SIG-M5 treated with dmso at 0.1 percent for 504 hours (cell line): ENCODE measurements around the gene USPL1.
A peak's percentile ranks its signal among the peaks of the same experiment; 100 is the strongest.
"Not testable (repeated sequence)": the region's sequence is repeated elsewhere in the genome, so short reads cannot be mapped to it uniquely, and the experiment has no call there.

ENCODE experiments used
- DNase-seq: peaks from one replicate; lab custom pipeline; 2025; ENCODE audit not compliant: unreplicated experiment; lab: John Stamatoyannopoulos, UW

USPL1 gene

DNA sequence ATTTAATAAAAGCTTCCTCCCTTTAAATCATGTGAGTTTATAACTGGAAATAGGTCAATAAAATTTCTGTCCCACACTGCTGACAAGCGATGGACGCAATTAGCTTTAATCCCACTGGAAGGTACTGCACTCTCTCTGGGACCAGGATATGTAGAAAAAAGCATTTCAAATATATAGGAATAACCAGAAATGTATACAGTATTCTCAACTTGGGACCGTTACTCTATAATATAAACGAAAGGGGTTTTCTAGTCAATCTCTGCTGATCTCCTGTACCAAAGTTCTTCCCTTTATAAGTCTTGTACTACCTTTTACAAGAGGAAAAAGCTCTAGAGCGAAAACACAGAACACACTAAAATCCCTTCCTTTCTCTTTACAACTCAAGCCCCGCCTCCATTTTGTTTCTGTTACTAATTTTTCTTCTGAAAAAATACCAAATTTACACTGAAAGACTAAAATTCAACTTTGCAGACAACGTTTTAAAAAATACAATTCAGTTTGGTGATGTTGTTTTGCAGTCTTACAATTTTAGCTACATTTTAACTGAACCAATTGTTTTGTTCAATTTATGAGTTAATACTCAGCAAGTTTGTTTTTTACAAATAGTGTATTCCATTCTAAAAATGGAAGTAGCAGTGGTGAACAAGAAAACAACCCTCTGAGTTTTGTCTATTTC is 1.7 kb upstream of the USPL1 start:
- peak; percentile 43 for DNase-seq

DNA sequence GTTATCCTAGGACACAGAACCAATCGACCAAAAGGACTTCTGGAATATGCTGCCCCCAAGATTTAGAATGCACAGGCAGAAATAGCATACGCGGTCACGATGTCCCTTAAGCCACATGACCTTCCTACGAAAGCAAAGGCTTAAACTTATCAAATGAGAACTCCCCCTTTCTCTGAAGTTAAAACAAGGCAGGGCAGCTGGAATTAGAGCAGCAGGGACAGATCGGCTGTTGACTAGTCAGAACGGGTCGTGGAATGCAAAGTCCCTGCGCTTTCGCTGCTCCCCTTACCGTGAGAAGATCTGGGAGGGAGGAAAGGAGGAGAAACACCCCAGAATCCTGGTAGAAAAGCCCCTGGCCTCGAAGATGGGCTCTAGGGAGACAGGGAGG is 799 bp upstream of the USPL1 start:
- DNase-seq: peak; percentile 93

DNA sequence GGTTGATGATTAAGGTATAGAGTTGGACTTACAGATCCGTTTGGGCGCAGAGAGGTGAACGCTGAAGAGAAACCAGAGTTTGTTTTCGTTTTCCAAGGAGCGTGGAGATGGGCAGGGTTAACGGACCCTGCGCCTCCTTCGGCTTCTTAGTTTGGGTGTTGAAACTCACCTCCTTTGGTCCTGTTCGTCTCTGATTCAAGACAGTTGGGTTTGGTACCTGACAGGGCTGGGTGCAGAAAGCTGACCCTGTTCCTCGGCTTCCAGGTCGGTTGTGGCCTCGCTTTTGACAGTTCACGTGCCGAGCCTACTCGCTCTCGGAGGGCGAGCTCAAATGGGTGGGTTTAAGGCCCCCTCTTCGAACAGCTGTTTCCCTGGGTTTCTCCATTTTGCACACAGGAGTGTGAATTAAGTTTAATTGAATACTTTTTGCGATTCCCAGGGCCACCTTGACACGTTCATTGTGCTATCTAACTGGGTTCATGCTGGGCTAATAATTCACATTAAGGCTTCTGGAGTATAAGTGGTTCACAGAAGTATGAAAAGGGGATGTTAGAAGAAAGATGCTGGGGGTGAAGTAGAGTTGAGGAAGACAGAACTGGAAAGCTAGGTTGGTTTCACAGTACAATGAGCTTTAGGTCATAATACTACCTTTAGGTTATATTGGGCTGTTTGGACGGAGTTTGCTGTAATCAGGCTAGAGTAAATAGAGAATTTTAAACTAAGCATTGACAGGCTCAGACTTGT is 638 bp downstream of the USPL1 start:
- DNase-seq: peak; percentile 67

DNA sequence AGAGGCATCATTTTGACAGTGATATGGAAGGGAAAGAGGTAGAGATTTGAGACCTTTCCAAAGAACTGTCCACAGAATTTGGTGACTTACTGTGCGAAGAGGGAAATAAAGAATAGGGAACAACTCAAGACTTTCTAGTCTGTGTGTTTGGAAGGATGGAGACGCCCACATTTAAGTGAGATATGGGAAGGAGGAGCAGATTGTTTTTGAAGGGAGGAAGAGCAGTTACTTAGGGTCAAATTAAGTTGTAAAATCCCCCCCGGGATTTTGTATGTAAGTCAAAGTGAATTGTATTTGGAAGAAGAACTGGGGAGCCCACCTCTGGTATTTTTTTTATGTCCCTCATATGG is 1.2 kb downstream of the USPL1 start:
- DNase-seq: peak; percentile 58

DNA sequence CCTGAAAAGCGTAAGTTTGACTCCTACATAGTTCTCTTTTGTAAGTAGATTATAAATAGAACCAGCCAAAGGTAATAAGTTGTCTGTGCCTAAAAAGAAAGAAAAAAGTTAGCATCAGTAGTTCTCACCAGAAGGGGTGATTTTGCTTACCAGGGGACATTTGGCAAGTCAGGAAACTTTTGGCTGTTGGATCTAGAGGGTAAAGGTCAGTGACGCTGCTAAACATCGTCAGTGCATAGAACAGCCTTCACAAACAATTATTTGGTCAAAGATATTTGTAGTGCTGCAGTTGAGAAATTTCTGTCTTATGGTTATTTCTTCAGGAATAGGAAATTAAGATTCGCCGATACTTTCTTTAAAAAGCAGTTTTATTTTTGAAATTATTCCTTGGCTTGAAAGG is 2.0 kb downstream of the USPL1 start:
- no peak for DNase-seq

DNA sequence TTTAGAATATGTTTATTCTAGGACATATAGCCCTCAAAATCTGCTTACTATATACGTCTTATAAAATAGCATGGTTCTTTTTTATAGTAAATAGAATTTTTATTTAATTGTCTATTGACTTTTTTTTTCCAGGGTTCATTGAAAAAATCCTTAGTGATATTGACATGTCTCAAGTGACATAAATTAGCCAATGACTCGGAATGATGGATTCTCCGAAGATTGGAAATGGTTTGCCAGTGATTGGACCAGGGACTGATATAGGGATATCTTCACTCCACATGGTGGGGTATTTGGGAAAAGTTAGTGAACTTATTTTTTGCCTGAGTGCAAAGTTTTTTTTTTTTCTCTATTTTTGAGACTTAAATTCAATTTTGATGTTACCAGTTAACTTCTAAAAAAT is 3.2 kb downstream of the USPL1 start:
- no peak for DNase-seq

DNA sequence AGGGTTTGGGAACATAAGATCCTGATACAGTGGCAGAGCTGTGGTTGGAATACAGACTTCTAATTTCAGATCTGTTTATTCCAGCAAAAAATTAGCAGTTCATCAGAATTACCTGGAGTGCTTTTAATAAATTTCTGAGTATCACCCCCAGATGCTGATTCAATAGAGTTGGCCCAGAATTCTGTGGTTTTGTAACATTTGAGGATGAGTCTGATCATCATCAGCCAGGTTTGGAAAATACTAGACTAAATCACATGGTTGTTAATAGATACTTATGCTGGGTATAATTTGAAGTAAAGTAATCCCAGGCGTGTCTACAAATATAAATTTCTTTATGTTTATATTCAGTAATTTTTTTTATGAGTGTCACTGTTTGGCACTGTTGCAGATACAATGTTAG is 4.8 kb downstream of the USPL1 start:
- no peak for DNase-seq

DNA sequence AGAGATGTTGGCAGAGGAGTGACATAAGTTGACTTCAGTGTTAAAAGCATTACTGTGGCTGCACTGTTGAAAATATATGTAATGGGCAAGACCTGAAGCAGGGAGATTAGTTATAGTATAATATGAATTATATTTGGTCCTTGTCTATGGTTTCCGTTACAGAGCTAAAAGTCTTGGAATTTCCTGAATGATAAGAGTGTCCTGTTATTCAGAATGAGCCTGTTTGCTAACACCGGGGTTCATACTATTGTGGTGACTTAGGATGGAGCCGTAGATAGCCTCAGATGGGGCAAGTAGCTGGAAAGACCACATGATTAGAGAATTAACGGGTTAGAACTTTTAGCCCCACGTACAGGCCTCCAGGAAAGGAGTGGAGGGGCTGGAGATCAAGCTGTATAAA is 5.7 kb downstream of the USPL1 start:
- DNase-seq: no peak

DNA sequence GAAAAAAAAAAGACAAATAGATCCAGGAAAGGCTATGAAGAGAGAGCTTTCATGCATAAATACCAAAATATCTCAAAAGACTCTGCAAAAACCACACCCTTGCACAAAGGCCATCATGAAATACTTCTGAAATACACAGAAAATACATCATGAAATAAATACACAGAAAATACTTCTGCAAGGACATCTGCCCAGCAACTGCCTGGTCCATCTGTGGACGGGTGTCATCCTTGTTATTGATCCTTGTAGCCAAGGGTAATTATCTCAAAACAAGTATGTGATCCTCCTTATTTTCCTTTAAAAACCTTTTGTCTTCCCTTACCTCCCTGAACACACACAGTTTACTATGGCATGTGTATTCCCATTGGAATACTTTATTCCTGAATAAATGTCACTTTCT is 6.9 kb downstream of the USPL1 start:
- no peak for DNase-seq

DNA sequence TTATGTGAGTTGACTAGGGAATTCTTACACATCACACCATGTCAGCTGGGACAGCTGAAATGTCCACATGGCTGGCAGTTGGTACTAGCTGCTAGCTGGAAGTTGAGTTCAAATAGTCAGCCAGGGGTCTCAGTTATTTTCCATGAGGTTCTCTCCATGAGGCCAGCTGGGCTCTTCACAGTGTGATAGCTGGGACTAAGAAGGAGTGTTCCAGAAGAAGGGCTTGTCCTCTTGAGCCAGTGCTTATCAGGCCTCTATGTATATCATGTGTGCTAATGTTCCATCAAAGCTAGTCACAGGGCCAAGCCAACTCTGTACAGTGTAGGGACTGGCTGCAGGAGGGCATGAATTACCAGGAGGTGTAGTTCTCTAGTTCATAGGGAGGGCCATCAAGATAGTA is 11.8 kb downstream of the USPL1 start:
- DNase-seq: no peak

DNA sequence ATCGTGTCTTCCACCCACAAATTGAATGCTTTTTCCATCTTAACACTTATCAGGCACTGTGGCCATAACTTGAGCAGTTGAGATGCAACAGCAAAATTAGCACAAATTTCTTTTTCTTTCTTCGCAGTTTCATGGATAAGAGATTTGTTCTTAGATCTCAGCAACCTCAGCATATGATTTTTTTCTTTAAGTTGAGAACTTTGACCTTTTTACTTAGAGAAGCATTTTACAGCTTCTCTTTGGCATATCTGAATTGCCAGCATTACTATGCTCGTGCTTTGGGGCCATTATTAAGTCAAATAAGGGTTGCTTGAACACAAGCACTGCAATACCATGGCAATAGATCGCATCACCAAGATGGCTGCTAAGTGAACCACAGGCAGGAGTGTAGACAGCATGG is 16.1 kb downstream of the USPL1 start:
- DNase-seq: no peak

DNA sequence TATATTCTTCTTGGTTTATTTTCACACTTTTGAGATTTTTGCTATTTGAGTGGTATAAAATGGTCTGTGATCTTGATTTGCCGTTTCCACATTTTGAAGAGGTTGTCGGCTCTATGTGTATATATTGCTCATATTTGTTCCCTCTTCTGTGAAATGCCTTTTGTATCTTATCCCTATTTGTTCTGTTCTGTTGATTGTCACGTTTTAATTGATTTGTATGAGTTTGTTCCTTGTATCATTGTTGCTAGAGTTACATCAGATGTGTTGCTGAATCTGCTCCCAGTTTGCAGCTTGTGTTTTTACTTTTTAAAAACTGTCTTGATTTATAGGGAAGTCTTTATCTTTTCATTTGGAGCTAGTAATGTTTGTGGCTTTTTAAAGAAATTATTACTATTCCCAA is 17.1 kb downstream of the USPL1 start:
- DNase-seq: no peak

DNA sequence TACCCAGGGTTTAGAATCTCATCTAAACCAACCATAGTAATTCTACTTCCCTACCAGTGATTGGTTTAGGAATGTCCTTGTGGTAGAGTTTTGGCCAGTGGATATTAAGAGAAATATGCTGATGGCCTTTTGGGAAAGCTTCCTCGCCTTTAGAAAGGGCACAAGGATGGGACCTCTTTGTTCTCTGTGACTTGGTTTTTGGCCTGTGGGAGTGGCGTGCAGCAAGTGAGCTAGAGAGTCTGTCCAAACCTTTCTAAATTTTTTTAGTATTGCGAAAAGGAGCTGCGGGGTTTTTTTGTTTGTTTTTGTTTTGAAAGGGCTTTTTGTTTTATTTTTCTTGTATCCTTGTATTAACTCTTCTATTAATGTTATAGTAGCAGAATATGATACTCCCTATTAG is 20.6 kb downstream of the USPL1 start:
- DNase-seq: no peak

DNA sequence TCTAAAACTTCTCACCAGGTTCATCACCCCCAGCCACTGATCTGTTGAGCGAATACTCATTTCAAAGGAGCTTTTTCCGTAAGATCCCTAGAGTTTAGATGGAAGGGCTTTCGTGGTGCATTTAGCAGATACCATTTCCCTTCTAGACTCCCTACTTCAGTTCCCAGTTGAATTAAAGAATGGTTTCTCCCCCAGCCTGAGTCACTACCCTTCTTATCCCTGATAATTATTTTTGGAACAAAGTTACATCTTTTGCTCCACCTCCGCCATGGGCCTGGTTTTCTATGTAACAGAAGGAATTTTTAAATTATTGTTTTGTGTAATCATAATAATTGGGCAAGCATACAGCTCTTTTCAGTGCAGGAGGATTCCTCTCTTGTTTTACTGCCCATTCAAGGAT is 22.0 kb downstream of the USPL1 start:
- no peak for DNase-seq

DNA sequence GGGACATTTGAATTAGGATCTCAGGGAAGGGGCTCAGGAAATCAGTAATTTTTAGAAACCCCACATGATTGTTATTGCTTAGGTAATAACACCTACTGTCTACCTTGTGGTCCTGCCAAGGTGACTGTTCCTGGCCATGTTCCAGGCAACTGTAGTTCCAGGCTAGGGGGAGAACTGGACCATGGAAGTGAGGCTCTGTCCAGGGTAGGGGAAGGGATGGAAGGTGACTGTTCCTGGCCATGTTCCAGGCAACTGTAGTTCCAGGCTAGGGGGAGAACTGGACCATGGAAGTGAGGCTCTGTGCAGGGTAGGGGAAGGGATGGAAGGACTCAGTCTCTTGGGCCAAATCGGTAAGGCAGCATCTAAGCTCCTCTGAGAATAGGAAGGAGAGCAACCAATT is 23.5 kb downstream of the USPL1 start:
- DNase-seq: not testable (repeated sequence)

DNA sequence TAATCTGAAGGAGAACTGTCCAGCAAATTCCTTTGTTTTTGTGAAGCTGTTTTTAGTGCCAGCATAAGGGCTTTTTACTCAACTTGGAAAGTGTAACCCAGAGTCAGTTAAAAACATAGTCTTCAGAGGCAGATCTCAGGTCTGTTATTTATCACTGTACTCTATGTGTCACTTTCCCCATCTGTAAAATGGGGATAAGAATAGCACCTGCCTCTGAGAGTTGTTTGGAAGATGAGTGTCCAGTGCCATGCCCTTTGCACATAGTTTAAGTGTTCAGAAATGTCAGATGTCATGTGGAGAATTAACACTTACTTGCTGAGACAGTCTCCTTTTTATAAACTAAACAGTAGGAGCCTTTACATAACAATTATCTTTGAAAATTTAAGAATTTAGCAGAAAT is 27.9 kb downstream of the USPL1 start:
- DNase-seq: no peak

DNA sequence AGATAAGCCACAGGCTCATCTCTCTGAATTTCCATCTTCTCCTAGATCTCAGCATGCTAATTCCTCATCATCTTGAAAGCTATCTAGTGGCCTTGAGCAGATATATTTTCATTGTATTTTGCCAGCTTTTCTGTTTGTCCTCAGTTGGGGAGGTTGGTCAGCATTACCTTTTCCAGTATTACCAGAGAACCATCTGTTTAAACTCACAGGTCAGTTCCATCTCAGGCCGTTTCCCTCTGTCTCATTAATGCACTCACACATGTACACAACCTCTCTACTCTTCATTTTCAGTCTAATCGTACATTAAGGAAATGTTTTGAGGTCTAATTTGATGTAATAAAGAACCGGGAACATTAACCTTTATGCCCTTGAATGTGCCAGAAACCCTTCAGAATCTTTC is 29.7 kb downstream of the USPL1 start:
- DNase-seq: no peak

DNA sequence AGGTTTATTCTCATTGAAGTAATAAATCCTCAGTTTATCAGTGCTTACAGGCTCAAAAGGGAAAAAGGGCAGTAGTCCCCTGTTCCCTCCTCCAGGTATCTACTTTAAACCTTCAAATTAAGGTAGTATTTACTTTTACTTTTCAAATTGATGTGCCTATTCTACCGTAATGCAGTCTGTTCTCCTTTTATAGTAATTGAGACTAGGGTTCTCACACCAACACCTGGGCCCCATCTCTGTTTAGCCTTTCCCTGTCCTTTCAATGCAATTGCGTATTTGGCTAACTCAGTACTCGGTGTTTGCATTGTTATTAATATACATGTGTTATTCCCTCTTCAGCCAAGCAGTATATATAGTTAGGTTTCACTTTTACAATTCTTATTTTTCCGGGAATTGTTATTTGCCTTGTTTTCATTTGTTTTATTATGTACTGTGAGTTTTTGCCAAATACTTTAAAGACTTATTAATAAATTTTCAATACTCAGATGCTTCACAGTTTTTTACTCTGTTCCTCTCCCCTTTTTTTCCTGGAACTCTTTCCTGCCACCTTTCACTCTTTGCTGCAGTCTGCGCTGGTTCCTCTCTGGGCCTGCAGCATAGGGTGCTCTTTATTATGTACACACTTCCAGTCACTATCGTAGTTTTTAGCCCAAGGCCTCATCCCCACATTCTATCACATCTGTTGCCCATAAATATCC is 30.3 kb downstream of the USPL1 start:
- no peak for DNase-seq

DNA sequence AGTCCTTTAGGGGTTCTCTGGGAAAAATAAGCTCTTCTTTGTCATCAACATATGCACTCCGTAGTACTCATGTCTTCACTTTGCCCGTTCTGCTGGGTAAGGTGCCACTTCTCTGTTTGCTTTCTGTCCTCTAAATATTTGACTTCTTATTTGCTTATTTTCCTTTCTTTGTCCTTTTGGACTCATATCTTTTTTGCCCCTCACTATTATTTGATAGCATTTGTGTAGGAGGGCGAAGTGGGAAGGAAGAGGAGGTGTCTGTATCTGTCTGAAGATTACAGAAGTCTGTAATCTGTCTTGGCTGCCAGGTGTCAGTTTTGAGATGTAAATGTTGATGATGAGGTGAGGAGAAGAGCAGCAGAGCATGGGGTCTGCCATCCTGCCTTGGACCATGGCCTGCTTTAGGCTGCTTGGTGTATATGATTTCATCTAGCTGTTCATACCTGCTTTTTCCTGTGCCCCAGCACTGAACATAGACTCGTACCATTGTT is 30.8 kb downstream of the USPL1 start:
- DNase-seq: no peak

DNA sequence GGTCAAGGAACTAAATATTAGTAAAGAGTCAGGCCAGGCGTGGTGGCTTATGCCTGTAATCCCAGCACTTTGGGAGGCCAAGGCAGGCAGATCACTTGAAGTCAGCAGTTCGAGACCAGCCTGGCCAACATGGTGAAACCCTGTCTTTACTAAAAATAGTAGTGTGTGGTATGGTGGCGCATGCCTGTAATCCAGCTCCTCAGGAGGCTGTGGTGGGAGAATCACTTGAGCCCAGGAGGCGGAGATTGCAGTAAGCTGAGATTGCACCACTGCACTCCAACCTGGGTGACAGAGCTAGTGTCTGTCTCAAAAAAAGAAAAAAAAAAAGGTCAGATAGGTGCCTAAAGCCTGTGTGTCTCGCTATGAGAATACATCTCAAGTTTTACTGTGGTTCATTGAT is 33.9 kb downstream of the USPL1 start:
- DNase-seq: not testable (repeated sequence)

DNA sequence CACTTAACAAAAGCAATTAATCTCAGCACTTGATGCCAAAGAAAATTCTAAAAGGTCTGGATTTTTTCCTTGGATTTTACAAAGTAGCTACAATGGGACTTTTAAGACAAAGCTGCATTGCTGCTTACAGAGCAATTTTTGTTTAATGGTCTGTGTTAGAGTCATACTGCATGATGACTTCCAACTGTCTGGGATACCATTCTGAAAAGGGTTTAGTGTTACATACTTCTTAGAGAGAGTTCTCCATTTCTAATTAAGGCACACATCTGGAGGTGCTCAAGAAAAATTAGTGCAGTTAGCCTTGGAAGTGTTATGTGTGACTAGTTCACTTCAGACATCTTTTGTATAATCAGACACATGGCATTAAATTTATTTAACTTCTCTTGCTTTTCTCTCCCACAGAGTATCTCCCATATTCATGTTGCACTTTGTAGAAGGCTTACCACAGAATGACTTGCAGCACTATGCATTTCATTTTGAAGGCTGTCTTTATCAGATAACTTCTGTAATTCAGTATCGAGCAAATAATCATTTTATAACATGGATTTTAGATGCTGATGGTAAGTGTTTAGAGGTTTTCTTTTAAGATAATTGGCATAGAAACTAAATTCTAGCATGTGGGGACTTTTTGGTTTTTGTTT is 35.1 kb downstream of the USPL1 start:
- no peak for DNase-seq

DNA sequence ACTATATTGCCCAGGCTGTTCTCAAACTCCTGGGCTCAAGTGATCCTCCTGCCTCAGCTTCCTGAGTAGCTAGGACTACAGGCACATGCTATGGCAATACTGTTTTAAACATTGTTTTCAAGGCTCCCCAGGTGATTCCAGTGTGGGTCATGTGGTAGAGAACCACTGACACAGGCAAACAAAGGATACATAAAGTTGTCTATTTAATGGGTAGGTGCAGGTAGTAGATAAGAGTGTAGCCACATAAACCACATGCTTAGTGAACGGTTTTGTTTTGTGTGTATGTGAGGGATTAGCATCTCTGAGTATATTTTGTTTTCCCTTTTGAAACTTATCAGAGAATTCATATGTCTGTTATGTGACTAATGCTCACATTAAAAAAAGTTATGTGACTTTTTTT is 36.7 kb downstream of the USPL1 start:
- no peak for DNase-seq
